Occipital lobe (tissue), 2 donors: ENCODE data around the gene WDFY2. TPM values are rescaled to one million over a fixed set of nuclear protein-coding genes. Genes with fewer than 3 reads are reported as not detected.

Source experiments
- DNase-seq: peaks from one replicate; lab custom pipeline; 2025; lab: John Stamatoyannopoulos, UW
- total RNA-seq: library from RNA; depleted of rRNA; stranded (reverse); fragments of >200 nt; gene quantifications from one replicate; pipeline ENCODE4 v1.2.3, GENCODE V29; 2014

WDFY2 gene
- total RNA-seq, 1 donor from 2014 or later, result 8.4 TPM

- no peak for DNase-seq
These were observed 211.2 kb downstream of the WDFY2 start for GRCh38 chr13:51795419-51795818.

- DNase-seq, result no peak
These were observed 212.3 kb downstream of the WDFY2 start for GRCh38 chr13:51796546-51796945.

- DNase-seq, result no peak
These were observed 213.6 kb downstream of the WDFY2 start for GRCh38 chr13:51797664-51798488.

GRCh38 chr13:51799261-51799660, 215.0 kb downstream of the WDFY2 start:
- no peak for DNase-seq

GRCh38 chr13:51800486-51800885, 216.2 kb downstream of the WDFY2 start:
- no peak for DNase-seq

- peak; percentile 22 for DNase-seq
These were observed 217.4 kb downstream of the WDFY2 start for GRCh38 chr13:51801631-51802099.

- DNase-seq, result no peak
These were observed 218.6 kb downstream of the WDFY2 start for GRCh38 chr13:51802631-51803418.

- peak; percentile 84 for DNase-seq
These were observed 219.4 kb downstream of the WDFY2 start, which contains the start of gene DHRS12 for GRCh38 chr13:51803422-51804294. Gene DHRS12, minus strand, starts transcription at chr13:51804163. Its CDS starts 4,504 bp downstream, at chr13:51799659.

- DNase-seq, result no peak
These were observed 220.3 kb downstream of the WDFY2 start for GRCh38 chr13:51804295-51805172.

- no peak for DNase-seq
These were observed 221.1 kb downstream of the WDFY2 start for GRCh38 chr13:51805313-51805712.

- DNase-seq, result no peak
These were observed 221.7 kb downstream of the WDFY2 start for GRCh38 chr13:51805925-51806324.

- no peak for DNase-seq
These were observed 222.3 kb downstream of the WDFY2 start for GRCh38 chr13:51806566-51806965.

- no peak for DNase-seq
These were observed 222.8 kb downstream of the WDFY2 start for GRCh38 chr13:51807041-51807440.

- DNase-seq, result no peak
These were observed 224.5 kb downstream of the WDFY2 start for GRCh38 chr13:51808811-51809210.

- DNase-seq, result no peak
These were observed 226.8 kb downstream of the WDFY2 start for GRCh38 chr13:51811046-51811445.

- DNase-seq, result no peak
These were observed 227.7 kb downstream of the WDFY2 start for GRCh38 chr13:51811920-51812451.

- no peak for DNase-seq
These were observed 229.8 kb downstream of the WDFY2 start for GRCh38 chr13:51814071-51814470.

GRCh38 chr13:51814825-51815650, 230.8 kb downstream of the WDFY2 start:
- no peak for DNase-seq

- DNase-seq, result no peak
These were observed 231.6 kb downstream of the WDFY2 start for GRCh38 chr13:51815848-51816247.
